HepG2 (cell line): Measurements from ENCODE around the gene THOP1. TPM values are rescaled to one million over a fixed set of nuclear protein-coding genes. Genes with fewer than 3 reads are reported as not detected.

Source experiments
- ATAC-seq: fragments of 200-7000 bp; cut with Tn5 transposase; 3 replicates; pipeline ENCODE4 v1.9.1; 2020; ENCODE audit warnings: mild to moderate bottlenecking, moderate library complexity
- BruUV-seq: library from RNA; stranded (reverse); fragments of 400-500 nt; replicated peaks from 2 replicates; lab custom pipeline; 2021; lab: Mats Ljungman, UMichigan
- CTCF ChIA-PET: fragments of 300-600 bp; formaldehyde crosslinking; extraction: SDS; loops from one replicate; lab custom pipeline; 2021; ENCODE audit warnings: low total read pairs, inconsistent platforms, low intra/inter-chr PET ratio; lab: Yijun Ruan, JAX
- POLR2A ChIA-PET: fragments of 350-600 bp; sonication (Branson Sonifier 250); formaldehyde crosslinking; loops from one replicate; lab custom pipeline; 2020; ENCODE audit warnings: antibody characterized with exemption, inconsistent platforms; lab: Yijun Ruan, JAX
- DNase-seq: peaks from one replicate; pipeline ENCODE4 v3.0.0-alpha.2; 2015; ENCODE audit warnings: low spot score
- FAIRE-seq: peaks from 3 replicates; lab custom pipeline; 2011; peaks lifted over from hg19 to GRCh38; lab: Jason Lieb, UNC
- H2AFZ ChIP-seq: one replicate; pipeline ENCODE4 v1.6.1; 2011; ENCODE audit warnings: low read length, inconsistent platforms
- H3K27ac ChIP-seq: fragments of 300-600 bp; 3 replicates; pipeline ENCODE4 v1.8.0; 2011; ENCODE audit warnings: mixed run types, mild to moderate bottlenecking, mixed read lengths, low read length, inconsistent platforms; ENCODE audit not compliant: insufficient read depth; ENCODE audit errors: extremely low read length
- H3K27me3 ChIP-seq, 2 experiments: fragments of 200-600 bp in 1 of 2; 2 replicates in 1 of 2; 3 replicates in 1 of 2; pipeline versions ENCODE4 v1.6.0 to v1.8.0; 2011; ENCODE audit warnings: low read length in 2 of 2, mild to moderate bottlenecking in 2 of 2, moderate library complexity in 2 of 2, inconsistent platforms in 1 of 2; ENCODE audit not compliant: insufficient read depth in 2 of 2, control insufficient read depth in 1 of 2
- H3K36me3 ChIP-seq, 2 experiments: fragments of 200-600 bp in 1 of 2; replicated peaks in 1 of 2; 2 replicates in 1 of 2; 3 replicates in 1 of 2; pipeline versions ENCODE4 v1.5.1 to v1.8.0; 2011; ENCODE audit warnings: low read length in 2 of 2, inconsistent platforms in 1 of 2; ENCODE audit not compliant: insufficient read depth in 2 of 2, control insufficient read depth in 1 of 2
- H3K4me1 ChIP-seq: 2 replicates; pipeline ENCODE4 v1.5.1; 2012; ENCODE audit warnings: low read length, inconsistent platforms; ENCODE audit not compliant: insufficient read depth
- H3K4me2 ChIP-seq: 2 replicates; pipeline ENCODE4 v1.6.0; 2011; ENCODE audit warnings: low read depth, low read length, inconsistent platforms
- H3K4me3 ChIP-seq, 3 experiments: fragments of 200-600 bp in 1 of 3; sonication (generic), shearing (Covaris generic) in 1 of 3; replicated peaks in 1 of 3; 2 replicates each; pipeline ENCODE4 v1.5.1; 2011 to 2016; ENCODE audit warnings: low read length in 3 of 3, inconsistent platforms in 2 of 3, low read depth in 2 of 3, mild to moderate bottlenecking in 2 of 3, control low read depth in 1 of 3, mixed read lengths in 1 of 3; ENCODE audit not compliant: insufficient read depth in 1 of 3
- H3K79me2 ChIP-seq: one replicate; pipeline ENCODE4 v1.6.1; 2011; ENCODE audit warnings: low read length, inconsistent platforms; ENCODE audit not compliant: insufficient read depth
- H3K9ac ChIP-seq: 2 replicates; pipeline ENCODE4 v1.6.0; 2011; ENCODE audit warnings: mild to moderate bottlenecking, low read depth, low read length, inconsistent platforms; ENCODE audit not compliant: insufficient read depth
- H3K9me3 ChIP-seq: 2 replicates; pipeline ENCODE4 v1.5.1; 2012; ENCODE audit warnings: mild to moderate bottlenecking, low read length
- H4K20me1 ChIP-seq: 2 replicates; pipeline ENCODE4 v1.6.0; 2011; ENCODE audit warnings: inconsistent platforms, mild to moderate bottlenecking, low read length, moderate library complexity; ENCODE audit not compliant: insufficient read depth
- ATF7 ChIP-seq, 2 experiments: fragments of 450-650 bp in 1 of 2; sonication (generic) in 1 of 2; formaldehyde crosslinking in 1 of 2; IDR thresholded peaks; 2 replicates each; pipeline versions ENCODE4 v1.4.0 to v1.6.1; 2016 to 2020; ENCODE audit warnings: antibody characterized with exemption in 1 of 2, mild to moderate bottlenecking in 1 of 2, missing genetic modification reagents in 1 of 2
- MBNL3 ChIP-seq: fragments of 250-450 bp; sonication (Bioruptor Pico); conservative IDR thresholded peaks from 2 replicates; pipeline ENCODE4 v1.8.0; 2022; ENCODE audit warnings: mild to moderate bottlenecking, inconsistent platforms
- MYNN ChIP-seq: sonication (generic); formaldehyde crosslinking; IDR thresholded peaks from 2 replicates; pipeline ENCODE4 v1.4.0; 2020; ENCODE audit warnings: mild to moderate bottlenecking, low read depth, missing genetic modification reagents
- PRPF4 ChIP-seq: fragments of 200-400 bp; formaldehyde crosslinking; IDR thresholded peaks from 2 replicates; pipeline ENCODE4 v1.6.1; 2016; ENCODE audit warnings: low read length, low read depth; ENCODE audit not compliant: poor library complexity, severe bottlenecking
- RBAK ChIP-seq: sonication (generic); formaldehyde crosslinking; IDR thresholded peaks from 2 replicates; pipeline ENCODE4 v1.5.1; 2020; ENCODE audit warnings: mild to moderate bottlenecking, missing genetic modification reagents
- ZBTB38 ChIP-seq: sonication (generic); formaldehyde crosslinking; IDR thresholded peaks from 2 replicates; pipeline ENCODE4 v1.5.1; 2020; ENCODE audit warnings: mild to moderate bottlenecking, missing genetic modification reagents
- ZNF3 ChIP-seq: IDR thresholded peaks from 2 replicates; pipeline ENCODE4 v1.7.0; 2017; ENCODE audit warnings: inconsistent platforms
- WGBS: methylation state at CpG from one replicate; pipeline ENCODE4 v1.1.6; 2017; ENCODE audit warnings: low lambda C conversion rate; 5-methylcytosine and 5-hydroxymethylcytosine counted together
- in situ Hi-C: cut with HindIII; loops from 2 replicates; pipeline ENCODE4 v1.10.0; 2017; ENCODE audit warnings: low pct_unique_long_range_greater_than_20kb; ENCODE audit not compliant: extremely low pct_ligation_motif_present
- intact Hi-C: fragments of 100-400 bp; cut with micrococcal nuclease; formaldehyde crosslinking; loops from one replicate; pipeline ENCODE4 v1.10.0; 2022; ENCODE audit not compliant: unreplicated experiment
- polyA plus RNA-seq, 8 experiments: library from polyadenylated mRNA; depleted of rRNA in 3 of 8; stranded (reverse) in 7 of 8; unstranded in 1 of 8; fragments of >200 nt; fragmentation: Illumina TruSeq in 4 of 8; extraction: Trizol in 4 of 8; gene quantifications; 2 replicates each; pipeline versions ENCODE4 v1.2.1 to v1.2.3, GENCODE V29; 2011 to 2016; ENCODE audit warnings: low read depth in 4 of 8, missing spikeins in 1 of 8, mixed read lengths in 1 of 8; ENCODE audit not compliant: insufficient read depth in 1 of 8
- total RNA-seq, 5 experiments: library from RNA; depleted of rRNA; stranded (reverse); fragments of >200 nt; fragmentation: Illumina TruSeq; extraction: Trizol; gene quantifications; 2 replicates each; pipeline ENCODE4 v1.2.3, GENCODE V29; 2016; ENCODE audit warnings: low read depth in 1 of 5

Gene THOP1
- total and polyA plus RNA-seq, 2 of the 13 experiments (the other 11 are each of a cell fraction or from before 2014, with no cell fraction given), result 74.4 to 116 TPM

DNA sequence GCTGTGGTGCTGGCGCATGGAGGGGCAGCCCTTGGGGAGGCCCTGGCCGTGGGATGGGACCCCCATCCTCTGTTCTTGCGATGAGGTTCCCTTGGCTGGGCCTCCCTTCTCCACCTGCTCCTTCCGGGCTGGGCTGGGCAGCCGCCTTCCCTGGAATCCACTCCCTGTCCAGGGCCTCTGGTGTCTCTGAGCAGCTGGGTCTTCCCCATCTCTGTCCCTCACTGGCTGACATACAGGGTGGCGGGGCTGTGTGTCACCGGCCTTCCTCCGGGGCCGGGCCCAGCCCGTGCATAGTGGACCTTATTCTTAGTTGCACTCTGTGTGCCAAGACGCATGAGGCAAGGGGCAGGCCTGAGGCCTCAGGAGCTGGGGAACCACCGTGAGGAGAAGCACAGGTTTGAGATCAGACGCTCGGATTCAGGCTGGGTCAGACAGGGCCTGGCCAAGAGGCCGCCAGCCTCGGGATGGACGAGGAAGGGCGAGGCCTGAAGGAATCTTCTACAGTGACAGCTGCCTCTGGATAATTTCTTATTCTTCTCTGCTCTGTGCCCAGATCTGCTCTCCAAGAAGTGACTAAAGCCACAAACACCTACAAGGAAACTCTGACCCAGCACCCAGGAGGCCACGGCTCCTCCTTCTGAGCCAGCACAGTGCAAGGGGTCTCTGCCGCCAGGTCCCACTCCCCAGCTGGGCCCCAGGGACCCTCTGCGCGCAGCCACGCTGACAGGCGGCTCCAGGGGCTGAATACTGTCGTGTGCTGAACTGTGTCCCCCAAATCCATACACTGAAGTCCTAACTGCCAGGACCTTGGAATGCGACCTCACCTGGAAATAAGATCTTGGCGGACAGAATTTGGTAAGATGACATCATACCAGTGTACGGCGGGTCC lies 13.3 kb upstream of the THOP1 start:
- no peak for DNase-seq
- no peak overlapping the region for H3K4me3 ChIP-seq
- CTCF ChIA-PET, result no interaction called here
- H3K9me3 ChIP-seq, result no peaks in the 10 kb centered on the region
- no peak overlapping the region for H3K9ac ChIP-seq
- WGBS, result 96% methylated on average over 20 of the region's 29 CpGs
- no peak for ATAC-seq
- no peaks in the 10 kb centered on the region for H3K27me3 ChIP-seq
- POLR2A ChIA-PET, result no interaction called here
- no peak overlapping the region for H3K4me2 ChIP-seq
- no TSS peak for BruUV-seq
- H3K79me2 ChIP-seq, result peaks cover 70% of the 10 kb centered on the region
- no peak overlapping the region for H3K27ac ChIP-seq
- no peak for FAIRE-seq
- H2AFZ ChIP-seq, result no peak overlapping the region
- peaks cover 23% of the 10 kb centered on the region for H4K20me1 ChIP-seq
- intact Hi-C loops, result no loop called here
- no peak for TF ChIP-seq MBNL3 (CRISPR knock-in tag)
- peak; percentile 67 for TF ChIP-seq ATF7 (IDR thresholded peaks at IDR 0.05)
- TF ChIP-seq ATF7 (CRISPR knock-in tag; IDR thresholded peaks at IDR 0.05), result no peak
- TF ChIP-seq, all 625 proteins: peak for 1
- in situ Hi-C loops, result no loop called here
- H3K36me3 ChIP-seq, result peaks cover 12 to 24% of the 10 kb centered on the region in 2 experiments
- H3K4me1 ChIP-seq, result peaks cover 24% of the 10 kb centered on the region

DNA sequence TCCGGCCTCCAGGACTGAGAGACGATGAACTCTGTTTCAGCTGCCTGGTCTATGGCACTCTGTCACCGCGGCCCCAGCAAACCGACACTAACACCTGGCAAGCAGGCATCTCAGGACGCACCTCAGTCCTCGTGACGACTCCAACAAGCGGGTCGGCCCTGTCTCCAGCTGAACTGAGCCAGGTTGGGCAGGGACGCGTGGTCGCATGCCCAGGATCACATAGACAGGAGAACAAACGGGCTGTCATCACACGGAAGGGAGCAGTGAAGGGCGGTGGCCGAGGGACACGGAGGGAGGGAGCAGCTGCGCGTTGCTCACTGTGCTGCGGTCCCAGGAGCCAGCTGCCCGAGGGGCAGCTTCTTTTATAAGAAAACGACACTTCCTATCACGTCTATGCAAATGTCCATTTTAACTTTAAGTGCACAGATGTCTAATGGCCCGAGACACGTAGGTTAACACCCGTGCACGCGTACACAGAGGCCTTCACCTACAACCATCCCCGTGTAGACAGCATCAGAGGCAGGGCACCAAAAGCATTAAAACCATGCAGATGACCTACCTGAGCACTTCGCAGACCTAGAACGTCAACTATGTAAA lies 11.1 kb upstream of the THOP1 start:
- Histone ChIP-seq H3K27me3 (no peaks in the 10 kb centered on the region), H3K4me1 (peaks cover 31% of the 10 kb centered on the region), H2AFZ (no peak overlapping the region)
- in situ Hi-C loops, result no loop called here
- WGBS, result 96% methylated on average over 21 of the region's 32 CpGs
- CTCF ChIA-PET, result no interaction called here
- 0 out of 2 replicates have a peak, but pooled peaks have one; percentile 39 for TF ChIP-seq ZBTB38 (CRISPR knock-in tag)
- no peak for TF ChIP-seq MYNN (CRISPR knock-in tag)
- TF ChIP-seq PRPF4, result peak; percentile 42
- no peak for TF ChIP-seq RBAK (CRISPR knock-in tag)
- no peak for TF ChIP-seq ZNF3 (CRISPR knock-in tag)
- TF ChIP-seq, all 625 proteins: peak for 2
- ATAC-seq, result no peak
- H3K9me3 ChIP-seq, result no peaks in the 10 kb centered on the region
- H3K4me2 ChIP-seq, result no peak overlapping the region
- H3K4me3 ChIP-seq, result no peak overlapping the region
- BruUV-seq, result no TSS peak
- no peak for DNase-seq
- H3K9ac ChIP-seq, result no peak overlapping the region
- H3K27ac ChIP-seq, result no peak overlapping the region
- H3K79me2 ChIP-seq, result peaks cover 83% of the 10 kb centered on the region
- intact Hi-C loops, result no loop called here
- POLR2A ChIA-PET, result no interaction called here
- FAIRE-seq, result no peak
- peaks cover 18% of the 10 kb centered on the region for H4K20me1 ChIP-seq
- peaks cover 4 to 14% of the 10 kb centered on the region in 2 experiments; a peak in 4 of 5 replicates for H3K36me3 ChIP-seq
